RWPE1 (cell line): ENCODE data around the gene DHX58.

Experiments
- CTCF ChIA-PET: fragments of 350-600 bp; sonication (Branson Sonifier 250); formaldehyde crosslinking; extraction: SDS; loops from one replicate; lab custom pipeline; 2021; lab: Yijun Ruan, JAX
- POLR2A ChIA-PET: fragments of 400-600 bp; formaldehyde crosslinking; extraction: SDS; loops from one replicate; lab custom pipeline; 2020; ENCODE audit warnings: antibody characterized with exemption; ENCODE audit not compliant: low non-redundant PET; lab: Yijun Ruan, JAX
- DNase-seq: peaks from one replicate; pipeline ENCODE4 v3.0.0; 2012; ENCODE audit warnings: low spot score
- H3K27ac ChIP-seq: fragments of 450-650 bp; 2 replicates; pipeline ENCODE4 v1.5.1; 2017
- CTCF ChIP-seq: fragments of 450-650 bp; conservative IDR thresholded peaks from 2 replicates; pipeline ENCODE4 v1.5.1; 2017; ENCODE audit warnings: low read depth, mild to moderate bottlenecking

DHX58 gene

GRCh38 chr17:42130310-42130936, 17.9 kb upstream of the DHX58 start:
- CTCF ChIA-PET, result interaction anchor here (0.6 to 1.4 kb wide), 2 partner anchors 63 to 182 kb away, joined by 4 read pairs; no protein-coding TSS in a partner anchor
- no peak for TF ChIP-seq CTCF
- POLR2A ChIA-PET, result no interaction called here
- peak overlapping the region; percentile 3; the same call in 1 of the 2 replicates for H3K27ac ChIP-seq
- no peak for DNase-seq

- CTCF ChIA-PET, result interaction anchor here (0.6 kb wide), 1 partner anchor 62 kb away, joined by 4 read pairs; no protein-coding TSS in a partner anchor
- POLR2A ChIA-PET, result no interaction called here
- DNase-seq, result no peak
Observed at GRCh38 chr17:42129109-42129837, 16.8 kb upstream of the DHX58 start.

GRCh38 chr17:42127414-42127813, 14.9 kb upstream of the DHX58 start:
- no peak overlapping the region for H3K27ac ChIP-seq
- no peak for TF ChIP-seq CTCF
- no peak for DNase-seq
- ChIA-PET CTCF (interaction anchor here (0.8 to 1.4 kb wide), 2 partner anchors 10 to 124 kb away, joined by 3 to 4 read pairs; no protein-coding TSS in a partner anchor), POLR2A (no interaction called here)

More at GRCh38 chr17:42129109-42129837, 16.8 kb upstream of the DHX58 start:
- no peak for TF ChIP-seq CTCF
- peak overlapping the region; percentile 3 for H3K27ac ChIP-seq

- CTCF ChIA-PET, result interaction anchor here (0.8 kb wide), 1 partner anchor 124 kb away, joined by 4 read pairs; no protein-coding TSS in a partner anchor
- TF ChIP-seq CTCF, result no peak
- no peak for DNase-seq
- POLR2A ChIA-PET, result no interaction called here
- no peak overlapping the region for H3K27ac ChIP-seq
Observed at GRCh38 chr17:42126836-42127235, 14.3 kb upstream of the DHX58 start.

GRCh38 chr17:42125565-42125964, 13.1 kb upstream of the DHX58 start:
- POLR2A ChIA-PET, result no interaction called here
- TF ChIP-seq CTCF, result no peak
- no peak overlapping the region for H3K27ac ChIP-seq
- DNase-seq, result no peak
- CTCF ChIA-PET, result interaction anchor here (0.6 kb wide), 1 partner anchor 162 kb away, joined by 5 read pairs; no protein-coding TSS in a partner anchor

GRCh38 chr17:42124256-42124655, 11.7 kb upstream of the DHX58 start:
- DNase-seq, result no peak
- peak overlapping the region; percentile 43 for H3K27ac ChIP-seq
- ChIA-PET POLR2A (no interaction called here), CTCF (interaction anchor here (1.0 kb wide), 1 partner anchor 56 kb away, joined by 3 read pairs; no protein-coding TSS in a partner anchor)
- TF ChIP-seq CTCF, result no peak
